Measurements from ENCODE around the gene KRIT1. TPM values are rescaled to one million over a fixed set of nuclear protein-coding genes. Genes with fewer than 3 reads are reported as not detected.

KRIT1 gene
- total RNA-seq, 1 experiment from 2014 or later, result 18.3 TPM

- Histone ChIP-seq H3K27me3 (ENCODE audit: control insufficient read depth, insufficient read depth, low read length) (no peaks in the 10 kb centered on the region), H3K36me3 (replicated peaks; ENCODE audit: control insufficient read depth, insufficient read depth, low read length) (no peaks in the 10 kb centered on the region), H3K4me3 (ENCODE audit: insufficient read depth, low read depth, low read length) (no peak overlapping the region)
- DNase-seq, result no peak
Observed at GRCh38 chr7:92155108-92155739, 90.5 kb downstream of the KRIT1 start.

DNA sequence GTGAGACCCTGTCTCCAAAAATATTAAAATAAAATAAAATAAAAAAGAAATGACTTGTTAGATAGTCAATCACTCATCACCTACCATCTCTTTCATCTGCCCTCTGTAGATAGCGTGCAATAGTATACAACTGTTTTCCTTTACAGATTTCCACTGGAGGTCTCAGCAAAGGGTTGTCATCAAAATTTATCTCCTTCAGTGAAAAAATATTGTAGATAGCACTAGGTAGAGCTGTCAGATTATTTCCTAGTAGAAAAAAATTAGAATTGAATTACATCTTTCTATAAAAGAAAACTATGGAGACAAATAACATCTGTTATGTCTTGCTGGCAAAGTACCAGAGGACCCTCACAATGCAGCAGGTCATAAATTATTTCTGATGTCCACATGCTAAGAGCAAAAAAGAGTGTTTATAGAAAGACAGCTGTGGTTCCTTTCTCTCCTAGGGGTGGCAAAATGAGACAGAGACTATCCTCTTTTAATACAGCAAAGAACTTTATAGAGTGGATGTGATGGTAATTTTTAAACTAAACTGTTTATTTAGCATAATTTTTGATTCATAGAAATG is 95.2 kb downstream of the KRIT1 start:
- no peaks in the 10 kb centered on the region for H3K27me3 ChIP-seq (ENCODE audit: control insufficient read depth, insufficient read depth, low read length)
- no peak for DNase-seq
- no peaks in the 10 kb centered on the region for H3K36me3 ChIP-seq (replicated peaks; ENCODE audit: control insufficient read depth, insufficient read depth, low read length)
- H3K4me3 ChIP-seq (ENCODE audit: insufficient read depth, low read depth, low read length), result no peak overlapping the region

DNA sequence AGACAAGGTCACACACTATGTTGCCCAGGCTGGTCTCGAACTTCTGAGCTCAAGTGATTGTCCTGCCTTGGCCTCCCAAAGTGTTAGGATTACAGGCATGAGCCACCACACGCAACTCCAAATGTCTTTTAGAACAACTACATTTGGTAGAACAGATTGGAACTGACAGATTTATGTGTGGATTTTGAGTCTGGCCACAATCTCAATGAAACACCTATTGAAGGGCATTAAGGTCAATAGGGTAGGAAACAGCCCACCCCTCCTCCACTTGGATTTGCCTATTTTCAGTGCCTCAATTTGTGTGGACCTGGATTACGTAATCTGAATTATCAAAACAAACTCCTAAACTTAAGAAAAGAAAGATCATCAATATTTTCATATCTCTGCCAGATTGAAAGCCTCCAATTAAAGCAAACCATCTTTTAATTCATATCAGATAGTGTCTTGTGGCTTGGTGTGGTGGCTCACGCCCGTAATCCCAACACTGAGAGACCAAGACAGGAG is 95.9 kb downstream of the KRIT1 start:
- DNase-seq, result no peak
- Histone ChIP-seq H3K4me3 (ENCODE audit: insufficient read depth, low read depth, low read length) (no peak overlapping the region), H3K27me3 (ENCODE audit: control insufficient read depth, insufficient read depth, low read length) (no peaks in the 10 kb centered on the region), H3K36me3 (replicated peaks; ENCODE audit: control insufficient read depth, insufficient read depth, low read length) (no peaks in the 10 kb centered on the region)

Other genes with a start within 250 kb of the KRIT1 start
- 99.5 and 110 TPM in 2 replicates for gene CYP51A1, start 111.4 kb downstream of the KRIT1 start, total RNA-seq (2014; rRNA removed; shearing (Covaris generic))
- not detected in 2 replicates for gene LRRD1, start 66.8 kb downstream of the KRIT1 start, total RNA-seq (2014; rRNA removed; shearing (Covaris generic))
- 17.5 and 26.4 TPM in 2 replicates for gene ANKIB1, start 60 bp upstream of the KRIT1 start, total RNA-seq (2014; rRNA removed; shearing (Covaris generic))
- gene GATAD1, start 201.6 kb upstream of the KRIT1 start, total RNA-seq (2014; rRNA removed; shearing (Covaris generic)), result 28.0 and 41.6 TPM in 2 replicates
- 0.52 and 1.1 TPM in 2 replicates for gene ERVW-1, start 232.0 kb upstream of the KRIT1 start, total RNA-seq (2014; rRNA removed; shearing (Covaris generic))